Measurements from ENCODE around the gene CACNG3.

Gene CACNG3

GRCh38 chr16:24315343-24315742 lies 59.2 kb downstream of the CACNG3 start:
- TF ChIP-seq CTCF (IDR thresholded peaks at IDR 0.05; ENCODE audit: low read depth, low read length): no peak
- no peak overlapping the region for H3K4me3 ChIP-seq (ENCODE audit: low read depth, low read length)

- TF ChIP-seq CTCF (IDR thresholded peaks at IDR 0.05; ENCODE audit: low read depth, low read length): no peak
- no peak overlapping the region for H3K4me3 ChIP-seq (ENCODE audit: low read depth, low read length)
Observed at GRCh38 chr16:24318680-24319079, 62.5 kb downstream of the CACNG3 start.

- H3K4me3 ChIP-seq (ENCODE audit: low read depth, low read length): no peak overlapping the region
- TF ChIP-seq CTCF (IDR thresholded peaks at IDR 0.05; ENCODE audit: low read depth, low read length): no peak
Observed at GRCh38 chr16:24319126-24319814, 63.1 kb downstream of the CACNG3 start.

DNA sequence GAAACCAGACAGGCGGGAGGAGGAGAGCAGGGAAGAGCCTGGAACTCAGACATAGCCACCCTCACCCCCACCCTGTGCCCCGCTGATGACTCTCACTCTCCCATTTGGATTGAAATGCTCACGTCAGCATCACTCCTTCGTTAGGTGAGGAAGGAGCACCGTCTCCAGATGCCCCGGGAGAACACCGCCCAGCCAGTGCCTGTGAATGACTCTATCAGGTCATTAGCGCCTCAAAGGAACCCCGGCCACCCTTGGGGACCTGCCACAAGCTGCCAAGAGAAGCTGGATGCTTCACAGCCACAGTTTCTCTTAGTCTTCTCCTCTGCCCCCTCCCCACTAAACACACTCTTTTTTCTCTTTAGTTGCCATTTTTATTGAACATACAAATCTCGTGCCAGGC lies 66.0 kb downstream of the CACNG3 start:
- no peak overlapping the region for H3K4me3 ChIP-seq (ENCODE audit: low read depth, low read length)
- TF ChIP-seq CTCF (IDR thresholded peaks at IDR 0.05; ENCODE audit: low read depth, low read length): no peak

- H3K4me3 ChIP-seq (ENCODE audit: low read depth, low read length): no peak overlapping the region
- TF ChIP-seq CTCF (IDR thresholded peaks at IDR 0.05; ENCODE audit: low read depth, low read length): no peak
Observed at GRCh38 chr16:24324421-24324820, 68.3 kb downstream of the CACNG3 start.

GRCh38 chr16:24328835-24329452 lies 72.8 kb downstream of the CACNG3 start:
- H3K4me3 ChIP-seq (ENCODE audit: low read depth, low read length): no peak overlapping the region
- TF ChIP-seq CTCF (IDR thresholded peaks at IDR 0.05; ENCODE audit: low read depth, low read length): no peak

- no peak overlapping the region for H3K4me3 ChIP-seq (ENCODE audit: low read depth, low read length)
- TF ChIP-seq CTCF (IDR thresholded peaks at IDR 0.05; ENCODE audit: low read depth, low read length): no peak
Observed at GRCh38 chr16:24332178-24332577, 76.0 kb downstream of the CACNG3 start.
